Measurements from ENCODE around the gene SLC19A1. TPM values are rescaled to one million over a fixed set of nuclear protein-coding genes. Genes with fewer than 3 reads are reported as not detected.

SLC19A1 gene
- polyA plus RNA-seq, 3 donors: 25.0 to 53.0 (median 39.9) TPM

DNA sequence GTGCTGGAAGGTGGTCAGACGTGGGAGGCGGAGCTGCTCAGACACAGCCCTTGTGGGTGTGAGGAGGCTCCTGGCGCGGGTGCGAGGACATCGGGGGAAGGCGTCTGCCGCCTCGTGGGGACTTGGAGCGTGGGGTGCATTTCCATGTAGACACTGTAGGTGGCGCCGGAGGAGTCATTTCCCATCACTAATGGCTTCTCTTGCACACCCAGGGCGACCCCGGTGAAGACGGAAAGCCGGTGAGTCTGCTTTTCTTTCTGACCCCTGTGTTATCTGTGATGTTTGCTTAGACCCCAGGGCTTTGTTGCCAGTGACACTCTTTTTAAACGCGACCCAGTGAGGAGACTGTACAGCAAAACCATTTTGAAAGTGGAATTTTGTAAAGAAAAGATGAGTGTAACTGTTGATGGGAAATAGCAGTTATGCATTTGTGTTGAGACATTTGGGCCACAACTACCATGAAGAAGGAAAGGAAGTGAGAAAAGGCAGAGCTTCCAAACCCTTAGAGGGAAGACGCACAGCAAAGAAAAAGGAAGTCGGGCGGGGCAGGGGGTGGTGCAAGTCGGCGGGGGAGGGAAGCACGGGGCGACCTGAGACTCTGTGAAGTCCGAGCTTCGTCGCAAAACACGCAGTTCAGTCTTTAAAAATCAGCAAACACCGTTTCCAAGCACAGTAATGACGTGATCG is 64.0 kb downstream of the SLC19A1 start:
- H4K20me1 ChIP-seq (ENCODE audit: insufficient read depth, low read length): no peaks in the 10 kb centered on the region
- 2% methylated on average over 21 of the region's 32 CpGs for WGBS (ENCODE audit: insufficient coverage)
- peak overlapping the region; percentile 73 for H3K4me2 ChIP-seq (replicated peaks; ENCODE audit: extremely low read depth, low read length, poor library complexity, severe bottlenecking)

More for the DNA sequence above, 64.0 kb downstream of the SLC19A1 start:
- H3K36me3 ChIP-seq (replicated peaks in 1 of 2; ENCODE audit: control insufficient read depth in 1 of 2, insufficient read depth in 2 of 2, low read length in 2 of 2): no peaks in the 10 kb centered on the region
- H3K36me3 Mint-ChIP-seq: no peaks in the 10 kb centered on the region
- no peaks in the 10 kb centered on the region for H3K27me3 ChIP-seq (ENCODE audit: control insufficient read depth in 2 of 2, insufficient read depth in 2 of 2, low read length in 2 of 2)
- peaks cover 50 to 51% of the 10 kb centered on the region in 2 donors for H3K4me1 ChIP-seq (ENCODE audit: control insufficient read depth in 1 of 2, insufficient read depth in 2 of 2, low read length in 2 of 2)
- H3K9me3 ChIP-seq (replicated peaks in 1 of 2; ENCODE audit: control insufficient read depth in 1 of 2, insufficient read depth in 1 of 2, low read length in 2 of 2): no peaks in the 10 kb centered on the region
- peak overlapping the region; percentile 80 to 91 for H3K27ac ChIP-seq (ENCODE audit: low read depth in 1 of 2, low read length in 2 of 2)
- H2AFZ ChIP-seq (ENCODE audit: insufficient read depth, low read depth, low read length, poor library complexity, severe bottlenecking): peak overlapping the region; percentile 83
- peak overlapping the region in 2 of 3 experiments; percentile 6 to 68 for H3K4me3 ChIP-seq (replicated peaks in 1 of 3; ENCODE audit: low read depth in 2 of 3, low read length in 3 of 3)
- TF ChIP-seq, protein P1, sequence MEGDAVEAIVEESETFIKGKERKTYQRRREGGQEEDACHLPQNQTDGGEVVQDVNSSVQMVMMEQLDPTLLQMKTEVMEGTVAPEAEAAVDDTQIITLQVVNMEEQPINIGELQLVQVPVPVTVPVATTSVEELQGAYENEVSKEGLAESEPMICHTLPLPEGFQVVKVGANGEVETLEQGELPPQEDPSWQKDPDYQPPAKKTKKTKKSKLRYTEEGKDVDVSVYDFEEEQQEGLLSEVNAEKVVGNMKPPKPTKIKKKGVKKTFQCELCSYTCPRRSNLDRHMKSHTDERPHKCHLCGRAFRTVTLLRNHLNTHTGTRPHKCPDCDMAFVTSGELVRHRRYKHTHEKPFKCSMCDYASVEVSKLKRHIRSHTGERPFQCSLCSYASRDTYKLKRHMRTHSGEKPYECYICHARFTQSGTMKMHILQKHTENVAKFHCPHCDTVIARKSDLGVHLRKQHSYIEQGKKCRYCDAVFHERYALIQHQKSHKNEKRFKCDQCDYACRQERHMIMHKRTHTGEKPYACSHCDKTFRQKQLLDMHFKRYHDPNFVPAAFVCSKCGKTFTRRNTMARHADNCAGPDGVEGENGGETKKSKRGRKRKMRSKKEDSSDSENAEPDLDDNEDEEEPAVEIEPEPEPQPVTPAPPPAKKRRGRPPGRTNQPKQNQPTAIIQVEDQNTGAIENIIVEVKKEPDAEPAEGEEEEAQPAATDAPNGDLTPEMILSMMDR (IDR thresholded peaks at IDR 0.05): peak; percentile 92
- DNase-seq: peak; percentile 79 to 86 (median 85)
- H3K27ac Mint-ChIP-seq: peak overlapping the region; percentile 94 to 98 (median 96)
- peaks cover 43% of the 10 kb centered on the region for H3K4me1 Mint-ChIP-seq
- H3K79me2 ChIP-seq (ENCODE audit: insufficient read depth, low read length): no peaks in the 10 kb centered on the region
- H3K9ac ChIP-seq (ENCODE audit: insufficient read depth, low read length, poor library complexity, severe bottlenecking): peak overlapping the region; percentile 69
- intact Hi-C loops (cut with micrococcal nuclease): loop anchor here (5.0 kb wide), 3 partner anchors 69 to 344 kb away; no protein-coding TSS in a partner anchor
- H3K27me3 Mint-ChIP-seq (ENCODE audit: low read depth in 3 of 3): peaks cover 2 to 6% (median 5%) of the 10 kb centered on the region in 3 donors
- peaks cover 0 to 6% (median 0%) of the 10 kb centered on the region in 7 donors for H3K9me3 Mint-ChIP-seq
- peak overlapping the region; percentile 69 to 86 for H3K4me3 Mint-ChIP-seq
